Activated CD4-positive, alpha-beta memory T cell treated with anti-CD3 and anti-CD28 coated beads for 36 hours (primary cell): Measurements from ENCODE around the gene SELENOP. TPM values are rescaled to one million over a fixed set of nuclear protein-coding genes. Genes with fewer than 3 reads are reported as not detected.
"Not testable (repeated sequence)": the region's sequence is repeated elsewhere in the genome, so short reads cannot be mapped to it uniquely, and the experiment has no call there.

Source experiments
- CTCF ChIA-PET: fragments of 350-600 bp; sonication (Branson Sonifier 250); formaldehyde crosslinking; loops from one replicate; lab custom pipeline; 2021; ENCODE audit warnings: antibody characterized with exemption, inconsistent platforms; lab: Charles Lee
- POLR2A ChIA-PET: fragments of 350-600 bp; sonication (Branson Sonifier 250); formaldehyde crosslinking; loops from one replicate; lab custom pipeline; 2021; ENCODE audit warnings: antibody characterized with exemption; lab: Charles Lee
- DNase-seq: peaks from one replicate; pipeline ENCODE4 v3.0.0-alpha.2; 2020
- H3K27ac Mint-ChIP-seq: one replicate; pipeline ENCODE4 v1.8.0; 2021; ENCODE audit warnings: mixed read lengths
- H3K27me3 Mint-ChIP-seq: one replicate; pipeline ENCODE4 v1.8.0; 2021; ENCODE audit warnings: mixed read lengths
- H3K36me3 Mint-ChIP-seq: one replicate; pipeline ENCODE4 v1.8.0; 2021; ENCODE audit warnings: mixed read lengths
- H3K4me1 Mint-ChIP-seq: one replicate; pipeline ENCODE4 v1.8.0; 2021; ENCODE audit warnings: low read depth, mixed read lengths
- H3K4me3 Mint-ChIP-seq: one replicate; pipeline ENCODE4 v1.8.0; 2021; ENCODE audit warnings: mild to moderate bottlenecking, mixed read lengths
- H3K9me3 Mint-ChIP-seq: one replicate; pipeline ENCODE4 v1.8.0; 2021; ENCODE audit warnings: mixed read lengths
- intact Hi-C: fragments of 100-400 bp; cut with micrococcal nuclease; formaldehyde crosslinking; loops from one replicate; pipeline ENCODE4 v1.15.1; 2023
- total RNA-seq, 2 experiments: library from RNA; stranded (reverse); gene quantifications; one replicate each; pipeline ENCODE4 v1.2.3, GENCODE V29; 2021

The SELENOP gene
- total RNA-seq, 2 experiments from 2014 or later, result not detected

DNA sequence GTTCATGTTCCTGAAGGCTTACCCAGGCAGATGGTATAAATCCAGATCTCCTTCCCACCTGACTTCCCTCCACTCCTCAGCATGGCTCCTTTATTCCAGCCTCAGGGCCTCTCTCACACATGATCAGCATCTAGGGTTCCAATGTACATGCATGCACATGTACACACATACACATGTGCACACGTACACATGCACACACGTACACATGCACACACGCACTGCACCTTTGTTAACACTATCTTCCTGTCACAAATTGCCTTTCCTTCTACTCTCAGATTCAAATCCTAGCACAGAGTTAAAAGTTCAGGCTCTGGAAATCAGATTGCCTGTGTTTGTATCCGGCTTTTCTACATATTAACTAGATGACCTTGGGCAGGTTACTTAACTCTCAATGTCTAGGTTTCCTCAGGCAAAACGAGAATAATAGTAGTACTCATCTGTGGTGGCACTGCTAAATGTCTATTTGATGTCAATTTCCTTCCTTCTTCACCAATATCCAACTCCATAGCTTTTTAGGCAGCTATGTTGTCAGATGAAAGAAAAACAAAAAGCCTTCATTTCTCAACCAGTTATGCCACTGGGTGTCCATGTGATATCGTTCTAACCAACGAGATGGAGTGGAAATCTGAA is 12.8 kb upstream of the SELENOP start:
- Mint-ChIP-seq H3K4me1 (no peaks in the 10 kb centered on the region), H3K36me3 (no peaks in the 10 kb centered on the region), H3K9me3 (no peaks in the 10 kb centered on the region), H3K27me3 (no peaks in the 10 kb centered on the region), H3K4me3 (no peak overlapping the region), H3K27ac (no peak overlapping the region)
- CTCF ChIA-PET, result no interaction called here
- POLR2A ChIA-PET, result no interaction called here
- intact Hi-C loops, result no loop called here
- no peak for DNase-seq

GRCh38 chr5:42822548-42822947 is 10.9 kb upstream of the SELENOP start:
- DNase-seq, result no peak
- Mint-ChIP-seq H3K4me1 (no peaks in the 10 kb centered on the region), H3K27ac (no peak overlapping the region), H3K27me3 (no peaks in the 10 kb centered on the region), H3K9me3 (no peaks in the 10 kb centered on the region), H3K4me3 (no peak overlapping the region), H3K36me3 (no peaks in the 10 kb centered on the region)
- POLR2A ChIA-PET, result no interaction called here
- intact Hi-C loops, result no loop called here
- CTCF ChIA-PET, result no interaction called here

- Mint-ChIP-seq H3K4me3 (no peak overlapping the region), H3K27me3 (no peaks in the 10 kb centered on the region), H3K36me3 (no peaks in the 10 kb centered on the region), H3K9me3 (no peaks in the 10 kb centered on the region), H3K27ac (no peak overlapping the region), H3K4me1 (no peaks in the 10 kb centered on the region)
- DNase-seq, result no peak
- intact Hi-C loops, result no loop called here
- ChIA-PET POLR2A (no interaction called here), CTCF (interaction anchor here (1.4 kb wide), 1 partner anchor 70 kb away, joined by 3 read pairs; no protein-coding TSS in a partner anchor)
Measured at GRCh38 chr5:42819745-42820144, 8.1 kb upstream of the SELENOP start.

DNA sequence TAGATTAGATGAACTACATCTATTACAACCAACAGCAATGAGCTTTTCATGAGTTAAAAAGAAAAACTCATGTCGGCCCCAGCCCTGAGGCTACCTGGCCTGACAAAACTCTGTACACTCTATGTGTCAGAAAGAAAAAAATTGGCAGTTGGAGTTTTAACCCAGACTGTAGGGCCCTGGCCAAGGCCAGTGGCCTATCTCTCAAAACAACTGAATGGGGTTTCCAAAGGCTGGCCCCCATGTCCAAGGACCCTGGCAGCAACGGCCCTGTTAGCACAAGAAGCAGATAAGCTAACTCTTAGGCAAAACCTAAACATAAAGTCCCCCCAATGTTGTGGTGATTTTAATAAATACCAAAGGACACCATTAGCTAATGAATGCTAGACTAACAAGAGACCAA is 4.9 kb upstream of the SELENOP start:
- H3K9me3 Mint-ChIP-seq, H3K4me1 Mint-ChIP-seq, intact Hi-C loops, H3K27me3 Mint-ChIP-seq, H3K4me3 Mint-ChIP-seq, DNase-seq, POLR2A ChIA-PET, H3K36me3 Mint-ChIP-seq, H3K27ac Mint-ChIP-seq: not testable (repeated sequence)
- CTCF ChIA-PET, result interaction anchor here (1.0 kb wide), 1 partner anchor 9 kb away, joined by 3 read pairs; no protein-coding TSS in a partner anchor

DNA sequence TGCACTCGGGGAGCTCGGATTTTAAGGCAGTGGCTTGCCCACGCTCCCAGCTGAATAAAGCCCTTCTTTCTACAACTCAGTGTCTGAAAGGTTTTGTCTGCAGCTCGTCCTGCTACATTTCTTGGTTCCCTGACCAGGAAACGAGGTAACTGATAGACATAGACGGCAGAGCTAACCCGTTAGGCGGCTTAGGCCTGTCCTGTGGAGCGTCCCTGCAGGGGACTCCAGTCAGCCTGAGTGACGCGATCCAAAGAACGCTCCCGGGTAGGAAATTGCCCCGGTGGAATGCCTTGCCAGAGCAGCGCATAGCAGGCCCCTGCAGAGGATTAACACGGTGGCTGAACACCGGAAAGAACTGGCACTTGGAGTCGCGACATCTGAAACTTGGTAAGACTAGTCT is 1.8 kb upstream of the SELENOP start:
- DNase-seq, result no peak
- Mint-ChIP-seq H3K36me3 (no peaks in the 10 kb centered on the region), H3K27me3 (peaks cover 1% of the 10 kb centered on the region), H3K4me1 (peaks cover 2% of the 10 kb centered on the region), H3K27ac (no peak overlapping the region), H3K9me3 (no peaks in the 10 kb centered on the region), H3K4me3 (no peak overlapping the region)
- ChIA-PET CTCF (no interaction called here), POLR2A (no interaction called here)
- intact Hi-C loops, result no loop called here

- H3K27me3 Mint-ChIP-seq, result peaks cover 1% of the 10 kb centered on the region
- intact Hi-C loops, result no loop called here
- H3K4me1 Mint-ChIP-seq, result peaks cover 2% of the 10 kb centered on the region
- CTCF ChIA-PET, result no interaction called here
- no peaks in the 10 kb centered on the region for H3K36me3 Mint-ChIP-seq
- POLR2A ChIA-PET, result no interaction called here
- no peak overlapping the region for H3K4me3 Mint-ChIP-seq
- no peak overlapping the region for H3K27ac Mint-ChIP-seq
- H3K9me3 Mint-ChIP-seq, result no peaks in the 10 kb centered on the region
- no peak for DNase-seq
Measured at GRCh38 chr5:42812620-42813019, 928 bp upstream of the SELENOP start.

DNA sequence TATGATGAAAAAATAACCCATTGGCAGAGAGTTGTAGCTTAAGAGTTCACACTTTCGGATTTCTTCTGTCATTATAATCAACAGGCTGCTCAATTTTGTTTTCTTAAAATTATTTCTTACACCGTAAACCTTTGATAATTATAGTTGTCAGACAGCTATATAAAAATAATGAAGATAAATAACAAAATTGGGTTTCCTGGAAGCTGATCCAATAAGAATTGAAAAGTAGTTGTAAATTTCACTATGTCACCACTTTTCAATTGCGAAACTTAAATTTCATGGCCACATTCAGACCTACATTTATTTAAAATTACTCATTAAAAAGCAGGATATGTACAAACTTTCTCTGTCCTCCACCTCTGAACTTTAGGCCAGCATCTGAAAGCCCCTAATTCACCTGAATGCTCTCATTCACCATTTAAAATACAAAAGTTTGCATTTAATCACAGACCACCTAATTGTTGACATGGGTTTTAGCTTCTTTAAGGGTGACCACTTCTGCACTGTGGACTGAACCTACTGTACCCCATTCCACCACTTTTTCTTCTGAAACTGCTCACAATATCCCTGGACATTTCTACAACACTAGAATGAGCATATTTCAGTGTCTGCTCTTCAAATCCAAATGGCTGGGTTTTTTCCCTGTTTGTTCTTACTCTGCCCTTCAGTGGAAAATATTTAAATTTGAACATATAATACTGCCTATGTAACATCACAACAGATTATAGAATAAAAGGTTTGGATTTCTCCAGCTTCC is 680 bp downstream of the SELENOP start:
- intact Hi-C loops, result no loop called here
- no peak overlapping the region for H3K27ac Mint-ChIP-seq
- POLR2A ChIA-PET, result no interaction called here
- no peak for DNase-seq
- H3K36me3 Mint-ChIP-seq, result no peaks in the 10 kb centered on the region
- H3K9me3 Mint-ChIP-seq, result no peaks in the 10 kb centered on the region
- no peak overlapping the region for H3K4me3 Mint-ChIP-seq
- H3K27me3 Mint-ChIP-seq, result peaks cover 1% of the 10 kb centered on the region
- CTCF ChIA-PET, result interaction anchor here (0.7 to 1.0 kb wide), 2 partner anchors 388 to 967 kb away, joined by 3 read pairs; no protein-coding TSS in a partner anchor
- H3K4me1 Mint-ChIP-seq, result peaks cover 2% of the 10 kb centered on the region

DNA sequence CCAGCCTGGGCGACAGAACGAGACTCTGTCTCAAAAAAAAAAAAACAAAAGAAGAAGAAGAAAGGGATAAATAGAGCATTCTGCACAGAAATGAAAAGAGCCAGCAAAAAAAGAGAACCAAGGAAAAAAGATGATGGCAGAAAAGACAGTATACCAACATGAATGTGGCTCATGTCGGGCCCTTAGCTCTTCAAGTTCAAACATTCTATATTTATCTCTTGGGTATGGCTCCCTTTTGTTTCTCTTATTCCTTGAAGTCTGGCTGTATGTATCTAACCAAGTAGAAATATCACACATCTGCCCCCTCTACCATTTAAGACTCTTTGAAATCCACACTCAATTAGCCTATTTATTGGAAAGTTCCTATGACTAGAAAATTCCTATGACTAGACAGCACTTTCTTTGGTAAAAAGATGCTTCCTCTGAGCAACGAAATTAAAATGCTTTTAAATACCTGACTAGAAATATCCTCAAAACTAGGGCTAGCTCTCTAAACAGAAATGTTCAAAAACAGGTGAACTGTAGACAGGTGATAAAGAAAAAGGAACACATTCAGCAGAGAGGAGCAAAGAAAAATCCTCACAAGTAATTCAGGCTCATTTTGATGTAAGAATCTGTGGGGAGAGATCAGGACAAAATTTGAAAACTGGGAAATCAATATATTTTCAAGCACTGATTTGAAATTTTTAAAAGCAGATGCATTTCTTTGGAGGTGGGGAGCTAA is 2.6 kb downstream of the SELENOP start:
- ChIA-PET CTCF (interaction anchor here (1.0 kb wide), 1 partner anchor 81 kb away, joined by 3 read pairs; no protein-coding TSS in a partner anchor), POLR2A (no interaction called here)
- Mint-ChIP-seq H3K27ac (no peak overlapping the region), H3K27me3 (no peaks in the 10 kb centered on the region), H3K4me1 (peaks cover 2% of the 10 kb centered on the region), H3K4me3 (no peak overlapping the region), H3K36me3 (no peaks in the 10 kb centered on the region), H3K9me3 (no peaks in the 10 kb centered on the region)
- DNase-seq, result no peak
- intact Hi-C loops, result no loop called here

GRCh38 chr5:42807722-42808447 is 3.8 kb downstream of the SELENOP start:
- intact Hi-C loops, result no loop called here
- Mint-ChIP-seq H3K27me3 (no peaks in the 10 kb centered on the region), H3K36me3 (no peaks in the 10 kb centered on the region), H3K4me1 (peaks cover 2% of the 10 kb centered on the region), H3K27ac (no peak overlapping the region), H3K9me3 (no peaks in the 10 kb centered on the region), H3K4me3 (no peak overlapping the region)
- DNase-seq, result no peak
- CTCF ChIA-PET, result interaction anchor here (1.0 kb wide), 1 partner anchor 82 kb away, joined by 3 read pairs; no protein-coding TSS in a partner anchor
- POLR2A ChIA-PET, result no interaction called here

- H3K4me1 Mint-ChIP-seq, result peaks cover 1% of the 10 kb centered on the region
- no peak overlapping the region for H3K27ac Mint-ChIP-seq
- no peaks in the 10 kb centered on the region for H3K9me3 Mint-ChIP-seq
- H3K36me3 Mint-ChIP-seq, result no peaks in the 10 kb centered on the region
- intact Hi-C loops, result no loop called here
- ChIA-PET CTCF (no interaction called here), POLR2A (no interaction called here)
- no peak overlapping the region for H3K4me3 Mint-ChIP-seq
- no peak for DNase-seq
- no peaks in the 10 kb centered on the region for H3K27me3 Mint-ChIP-seq
Measured at GRCh38 chr5:42806701-42807262, 4.9 kb downstream of the SELENOP start.

- Mint-ChIP-seq H3K4me1 (no peaks in the 10 kb centered on the region), H3K36me3 (no peaks in the 10 kb centered on the region), H3K9me3 (no peaks in the 10 kb centered on the region), H3K27me3 (no peaks in the 10 kb centered on the region), H3K4me3 (no peak overlapping the region), H3K27ac (no peak overlapping the region)
- DNase-seq, result no peak
- ChIA-PET POLR2A (no interaction called here), CTCF (no interaction called here)
- intact Hi-C loops, result no loop called here
Measured at GRCh38 chr5:42806004-42806700, 5.5 kb downstream of the SELENOP start.
